ENCODE data around the gene SPINK14. TPM values are rescaled to one million over a fixed set of nuclear protein-coding genes. Genes with fewer than 3 reads are reported as not detected.

Gene SPINK14, protein sequence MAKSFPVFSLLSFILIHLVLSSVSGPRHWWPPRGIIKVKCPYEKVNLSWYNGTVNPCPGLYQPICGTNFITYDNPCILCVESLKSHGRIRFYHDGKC
- total RNA-seq, result not detected in 2 replicates

DNA sequence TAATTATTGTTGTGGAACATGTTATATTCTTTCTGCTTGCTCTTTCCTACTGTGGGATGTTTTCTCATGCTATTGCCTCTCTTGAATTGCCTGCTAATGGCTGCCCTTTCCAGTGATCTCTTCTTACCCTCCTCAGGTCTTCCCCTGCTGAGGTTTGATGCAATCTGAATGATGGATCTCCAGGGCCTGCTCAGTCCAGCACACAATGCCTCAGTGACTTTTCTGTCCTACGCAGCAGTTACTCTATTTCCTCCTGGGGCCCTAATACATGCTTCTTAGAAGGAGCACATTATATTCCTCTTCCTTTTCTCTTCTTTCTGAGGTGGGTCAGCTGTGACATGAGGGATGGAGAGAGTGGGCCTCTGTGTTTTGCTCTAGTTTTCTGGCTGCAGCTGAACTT is at the start of gene SPINK14:
SPINK14 (plus strand) TSS at position 301 of the 400 bp plus-strand sequence. CDS start 1,187 bp downstream, outside the sequence.
- Mint-ChIP-seq H3K4me1 (ENCODE audit: low read depth) (no peaks in the 10 kb centered on the region), H3K4me3 (no peak within 1 kb of the TSS), H3K36me3 (ENCODE audit: low read depth) (no peaks in the 10 kb centered on the region)

DNA sequence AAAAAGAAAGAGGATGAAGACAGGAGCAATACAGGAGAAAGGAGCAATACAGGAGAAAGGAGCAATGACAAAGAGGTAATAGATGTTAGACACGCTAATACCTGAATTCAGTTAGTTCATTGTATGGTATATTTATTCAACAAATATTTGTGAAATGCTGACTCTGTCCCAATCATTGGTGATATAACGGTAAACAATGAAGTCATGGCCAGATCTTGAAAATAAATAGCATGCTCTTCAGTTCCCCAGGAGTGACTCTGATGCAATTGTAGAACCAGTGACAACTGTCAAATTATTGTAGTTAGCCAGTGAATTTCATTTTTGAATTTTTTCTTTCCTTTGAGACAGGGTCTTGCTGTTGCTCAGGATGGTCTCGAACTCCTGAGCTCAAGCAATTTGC is 48.0 kb upstream of the SPINK14 start:
- H3K4me1 Mint-ChIP-seq (ENCODE audit: low read depth), result no peaks in the 10 kb centered on the region
- H3K4me3 Mint-ChIP-seq, result no peak overlapping the region
- no peaks in the 10 kb centered on the region for H3K9me3 Mint-ChIP-seq
- no peak overlapping the region for H3K27ac Mint-ChIP-seq
- no peaks in the 10 kb centered on the region for H3K27me3 Mint-ChIP-seq (ENCODE audit: insufficient read depth)
- no peaks in the 10 kb centered on the region for H3K36me3 Mint-ChIP-seq (ENCODE audit: low read depth)
- DNase-seq (ENCODE audit: low spot score), result no peak
- intact Hi-C loops (cut with micrococcal nuclease), result loop anchor here (2.0 to 5.0 kb wide), 2 partner anchors 172 to 263 kb away; no protein-coding TSS in a partner anchor

More for the DNA sequence above, at the start of gene SPINK14:
- no peak for DNase-seq (ENCODE audit: low spot score)
- no peaks in the 10 kb centered on the region for H3K9me3 Mint-ChIP-seq
- intact Hi-C loops (cut with micrococcal nuclease), result no loop called here
- H3K27me3 Mint-ChIP-seq (ENCODE audit: insufficient read depth), result peaks cover 10% of the 10 kb centered on the region
- no peak within 1 kb of the TSS for H3K27ac Mint-ChIP-seq

DNA sequence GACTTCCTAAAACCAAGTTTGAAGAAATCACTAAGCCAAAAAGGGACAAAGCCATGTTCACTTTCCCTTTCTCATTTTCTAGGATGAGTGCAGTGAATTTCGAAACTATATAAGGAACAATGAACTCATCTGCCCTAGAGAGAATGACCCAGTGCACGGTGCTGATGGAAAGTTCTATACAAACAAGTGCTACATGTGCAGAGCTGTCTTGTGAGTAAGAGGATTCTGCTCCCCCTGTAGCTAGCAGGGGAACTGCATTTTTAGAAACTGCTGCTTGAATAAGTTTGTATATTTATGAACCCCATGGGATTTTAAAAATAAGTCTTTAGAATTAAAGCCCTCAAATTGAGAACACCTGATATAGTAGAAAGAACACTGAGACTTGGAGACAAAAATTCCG is 42.7 kb upstream of the SPINK14 start:
- no peak overlapping the region for H3K27ac Mint-ChIP-seq
- H3K27me3 Mint-ChIP-seq (ENCODE audit: insufficient read depth), result no peaks in the 10 kb centered on the region
- intact Hi-C loops (cut with micrococcal nuclease), result no loop called here
- H3K4me3 Mint-ChIP-seq, result no peak overlapping the region
- no peaks in the 10 kb centered on the region for H3K36me3 Mint-ChIP-seq (ENCODE audit: low read depth)
- H3K4me1 Mint-ChIP-seq (ENCODE audit: low read depth), result no peaks in the 10 kb centered on the region
- DNase-seq (ENCODE audit: low spot score), result no peak
- H3K9me3 Mint-ChIP-seq, result no peaks in the 10 kb centered on the region

DNA sequence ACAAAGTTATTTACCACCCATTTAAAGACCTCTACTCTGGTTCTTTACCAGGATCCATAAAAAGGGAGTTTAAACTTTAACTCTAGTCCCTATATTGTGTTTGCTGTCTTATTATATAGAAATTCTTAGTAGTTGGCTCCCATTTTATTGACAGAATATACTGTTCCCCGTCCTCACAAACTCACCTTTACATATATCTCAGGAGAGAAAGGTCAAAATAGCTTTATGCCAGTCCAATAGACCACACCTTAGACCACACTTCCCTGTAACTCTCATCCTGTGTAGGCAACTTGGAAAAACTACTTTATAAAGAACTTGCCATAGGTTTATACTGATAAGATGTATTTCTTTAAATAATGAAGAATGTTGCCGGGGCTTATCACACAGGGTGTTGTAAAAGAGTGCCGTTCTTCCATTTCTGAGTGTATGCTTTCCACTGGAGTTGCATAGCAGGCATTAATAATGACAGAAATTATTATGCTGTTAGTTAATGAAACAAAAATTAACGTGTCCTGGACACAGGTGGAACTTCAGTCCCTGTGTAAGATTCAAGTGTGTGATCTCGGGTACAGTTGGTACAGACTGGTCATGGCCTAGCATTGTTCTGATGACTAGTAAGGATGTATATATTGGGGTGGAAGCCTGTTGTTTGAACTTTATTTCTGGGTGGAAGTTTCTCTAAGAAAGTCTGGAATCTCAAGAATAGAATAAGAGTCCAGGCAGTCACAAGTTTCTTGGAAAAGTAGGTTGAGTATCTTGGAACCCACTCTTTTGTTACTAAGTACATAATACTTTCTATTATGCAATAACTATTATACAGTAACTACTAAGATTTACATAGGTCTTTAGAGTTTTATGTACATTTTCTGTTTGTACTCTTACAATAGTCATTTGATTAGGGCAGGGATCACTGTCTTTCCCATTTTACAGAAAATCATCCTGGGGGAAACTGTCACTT is 33.0 kb upstream of the SPINK14 start:
- Mint-ChIP-seq H3K27ac (no peak overlapping the region), H3K4me3 (no peak overlapping the region), H3K27me3 (ENCODE audit: insufficient read depth) (no peaks in the 10 kb centered on the region), H3K9me3 (no peaks in the 10 kb centered on the region), H3K36me3 (ENCODE audit: low read depth) (no peaks in the 10 kb centered on the region), H3K4me1 (ENCODE audit: low read depth) (no peaks in the 10 kb centered on the region)
- no peak for DNase-seq (ENCODE audit: low spot score)
- intact Hi-C loops (cut with micrococcal nuclease), result no loop called here

DNA sequence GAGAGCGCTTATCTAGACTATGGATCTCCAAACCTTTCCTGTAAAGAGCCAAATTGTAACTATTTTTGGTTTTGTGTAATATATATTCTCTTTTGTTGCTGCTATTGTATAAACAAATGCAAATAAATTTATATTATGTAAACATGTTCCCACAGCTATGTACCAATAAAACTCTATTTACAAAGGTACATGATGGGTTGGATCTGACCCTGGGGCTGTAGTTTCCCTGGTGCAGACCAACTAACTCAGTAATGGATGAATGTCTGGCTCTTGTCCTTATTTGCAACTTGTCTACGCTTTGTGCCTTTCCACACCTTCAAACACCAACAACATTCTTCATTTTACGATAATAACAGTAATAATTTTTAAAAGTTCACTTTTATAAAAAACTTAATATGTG is 27.5 kb upstream of the SPINK14 start:
- DNase-seq (ENCODE audit: low spot score), result no peak
- no peak overlapping the region for H3K4me3 Mint-ChIP-seq
- H3K27ac Mint-ChIP-seq, result no peak overlapping the region
- intact Hi-C loops (cut with micrococcal nuclease), result no loop called here
- no peaks in the 10 kb centered on the region for H3K36me3 Mint-ChIP-seq (ENCODE audit: low read depth)
- no peaks in the 10 kb centered on the region for H3K9me3 Mint-ChIP-seq
- no peaks in the 10 kb centered on the region for H3K4me1 Mint-ChIP-seq (ENCODE audit: low read depth)
- no peaks in the 10 kb centered on the region for H3K27me3 Mint-ChIP-seq (ENCODE audit: insufficient read depth)

DNA sequence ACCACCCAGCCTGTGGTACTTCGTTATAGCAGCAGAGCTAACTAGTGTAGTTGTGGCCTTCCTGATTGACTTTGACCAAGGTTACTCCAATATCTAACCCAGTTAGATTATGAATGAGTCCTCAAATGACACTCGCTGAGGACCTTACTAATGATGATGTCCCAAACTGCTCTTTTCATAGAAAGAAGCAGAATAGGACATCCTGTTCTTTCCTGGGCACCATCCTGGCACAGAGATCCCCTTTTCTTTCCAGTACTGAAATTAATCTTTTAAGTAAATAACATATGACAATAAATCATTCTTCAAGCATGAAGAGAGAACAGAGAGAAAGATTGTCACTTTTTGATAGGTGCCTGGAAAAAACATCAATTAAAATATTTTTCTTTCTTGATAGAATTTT is 26.7 kb upstream of the SPINK14 start:
- intact Hi-C loops (cut with micrococcal nuclease), result no loop called here
- H3K4me3 Mint-ChIP-seq, result no peak overlapping the region
- no peaks in the 10 kb centered on the region for H3K4me1 Mint-ChIP-seq (ENCODE audit: low read depth)
- no peaks in the 10 kb centered on the region for H3K27me3 Mint-ChIP-seq (ENCODE audit: insufficient read depth)
- H3K27ac Mint-ChIP-seq, result no peak overlapping the region
- H3K36me3 Mint-ChIP-seq (ENCODE audit: low read depth), result no peaks in the 10 kb centered on the region
- no peaks in the 10 kb centered on the region for H3K9me3 Mint-ChIP-seq
- no peak for DNase-seq (ENCODE audit: low spot score)

DNA sequence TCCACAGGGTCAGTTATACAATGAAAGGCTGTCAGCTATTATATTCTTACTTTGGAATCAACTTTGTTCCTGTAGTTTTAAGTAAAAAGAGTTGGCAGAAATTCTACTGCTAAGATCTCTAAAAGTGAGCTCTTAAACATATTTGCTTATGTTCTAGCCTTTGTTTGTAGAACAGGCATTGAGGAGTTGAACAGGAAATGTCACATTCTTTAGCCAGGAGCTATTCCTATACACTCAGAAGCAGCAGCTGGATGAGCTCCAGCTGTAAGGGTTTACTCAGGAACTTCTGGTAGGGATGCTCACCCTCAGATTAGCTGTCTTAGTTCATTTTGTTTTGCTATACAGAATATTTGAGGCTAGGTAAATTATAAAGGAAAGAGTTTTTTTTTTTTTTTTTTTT is 22.4 kb upstream of the SPINK14 start:
- DNase-seq (ENCODE audit: low spot score), result no peak
- no peaks in the 10 kb centered on the region for H3K9me3 Mint-ChIP-seq
- no peaks in the 10 kb centered on the region for H3K27me3 Mint-ChIP-seq (ENCODE audit: insufficient read depth)
- no peaks in the 10 kb centered on the region for H3K4me1 Mint-ChIP-seq (ENCODE audit: low read depth)
- intact Hi-C loops (cut with micrococcal nuclease), result no loop called here
- H3K4me3 Mint-ChIP-seq, result no peak overlapping the region
- H3K36me3 Mint-ChIP-seq (ENCODE audit: low read depth), result no peaks in the 10 kb centered on the region
- no peak overlapping the region for H3K27ac Mint-ChIP-seq

DNA sequence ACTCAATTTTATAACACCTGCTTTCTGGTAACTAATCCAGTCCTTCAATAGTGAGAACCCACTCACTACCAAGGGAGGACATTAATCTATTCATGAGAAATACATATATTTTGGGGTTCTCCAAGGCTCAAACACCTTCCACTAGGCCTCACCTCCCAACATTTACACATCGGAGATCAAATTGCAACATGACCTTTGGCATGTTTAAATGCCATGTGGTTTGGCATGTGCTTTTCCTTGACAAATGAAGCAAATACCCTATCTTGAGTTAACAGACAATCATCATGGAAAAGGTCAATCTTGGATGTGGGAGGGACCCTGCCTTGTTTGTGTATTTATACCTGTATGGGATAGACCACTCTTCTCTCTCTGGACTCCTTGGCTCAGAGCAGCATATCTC is 21.9 kb upstream of the SPINK14 start:
- DNase-seq (ENCODE audit: low spot score), result no peak
- H3K27ac Mint-ChIP-seq, result no peak overlapping the region
- H3K36me3 Mint-ChIP-seq (ENCODE audit: low read depth), result no peaks in the 10 kb centered on the region
- no peaks in the 10 kb centered on the region for H3K9me3 Mint-ChIP-seq
- no peaks in the 10 kb centered on the region for H3K27me3 Mint-ChIP-seq (ENCODE audit: insufficient read depth)
- intact Hi-C loops (cut with micrococcal nuclease), result no loop called here
- H3K4me1 Mint-ChIP-seq (ENCODE audit: low read depth), result no peaks in the 10 kb centered on the region
- H3K4me3 Mint-ChIP-seq, result no peak overlapping the region

DNA sequence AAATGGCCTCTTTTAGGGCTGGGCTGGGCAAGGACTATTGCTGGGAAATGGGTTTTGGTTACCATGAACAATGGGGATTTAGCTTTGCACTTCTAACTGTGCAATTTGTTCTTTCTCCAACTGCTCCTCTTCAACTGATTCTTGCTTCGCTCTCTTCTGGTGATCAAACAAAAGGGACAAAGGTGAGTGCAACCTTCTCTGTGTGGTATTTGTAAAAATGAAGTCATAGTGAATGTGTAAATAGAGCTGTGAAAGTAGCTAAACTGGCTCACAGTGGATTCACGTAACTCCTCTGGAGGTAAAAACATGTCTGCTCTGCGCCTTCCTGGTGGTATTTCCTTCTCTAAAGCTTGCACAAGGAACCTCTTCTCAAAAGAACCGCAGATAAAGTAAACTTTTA is 20.9 kb upstream of the SPINK14 start:
- no peaks in the 10 kb centered on the region for H3K27me3 Mint-ChIP-seq (ENCODE audit: insufficient read depth)
- intact Hi-C loops (cut with micrococcal nuclease), result no loop called here
- H3K4me1 Mint-ChIP-seq (ENCODE audit: low read depth), result no peaks in the 10 kb centered on the region
- no peak overlapping the region for H3K27ac Mint-ChIP-seq
- no peak overlapping the region for H3K4me3 Mint-ChIP-seq
- H3K9me3 Mint-ChIP-seq, result no peaks in the 10 kb centered on the region
- no peak for DNase-seq (ENCODE audit: low spot score)
- H3K36me3 Mint-ChIP-seq (ENCODE audit: low read depth), result no peaks in the 10 kb centered on the region

DNA sequence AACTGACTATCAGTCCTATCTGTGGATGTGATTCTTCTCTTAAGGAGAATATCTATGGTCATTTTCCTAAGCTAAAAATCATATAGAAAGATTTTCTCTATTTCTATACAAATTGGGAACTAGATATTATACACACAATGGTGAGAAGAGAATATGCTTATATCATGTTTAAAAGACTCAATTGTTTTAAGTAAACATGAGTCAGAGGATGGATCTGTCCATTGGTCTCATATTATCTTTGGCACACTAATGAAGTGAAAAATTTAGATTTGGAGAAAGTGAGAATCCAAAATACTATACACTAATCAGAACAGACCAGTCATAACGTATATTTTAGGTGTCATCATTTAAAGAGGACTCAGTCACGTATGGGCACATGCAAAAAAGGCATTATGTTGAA is 16.5 kb upstream of the SPINK14 start:
- Mint-ChIP-seq H3K36me3 (ENCODE audit: low read depth) (no peaks in the 10 kb centered on the region), H3K27ac (no peak overlapping the region), H3K4me3 (no peak overlapping the region), H3K9me3 (no peaks in the 10 kb centered on the region), H3K27me3 (ENCODE audit: insufficient read depth) (no peaks in the 10 kb centered on the region), H3K4me1 (ENCODE audit: low read depth) (no peaks in the 10 kb centered on the region)
- intact Hi-C loops (cut with micrococcal nuclease), result no loop called here
- no peak for DNase-seq (ENCODE audit: low spot score)

DNA sequence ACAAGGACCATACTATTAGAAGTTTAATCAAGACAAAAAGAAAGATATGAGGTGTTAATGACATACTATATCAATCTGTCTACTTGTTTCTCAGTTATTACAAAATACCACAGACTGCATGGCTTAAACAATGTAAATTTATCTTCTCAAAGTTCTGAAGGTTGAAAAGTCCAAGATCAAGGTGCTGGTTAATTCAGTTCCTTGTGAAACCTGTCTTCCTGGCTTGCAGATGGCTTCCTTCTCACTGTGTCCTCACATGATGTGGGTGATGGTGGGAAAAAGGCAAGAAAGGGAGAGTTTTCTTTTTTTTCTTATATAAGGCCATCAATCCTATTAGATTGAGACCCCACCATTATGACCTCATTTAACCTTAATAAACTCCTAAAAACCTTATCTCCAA is 15.6 kb upstream of the SPINK14 start:
- no peak for DNase-seq (ENCODE audit: low spot score)
- Mint-ChIP-seq H3K27ac (no peak overlapping the region), H3K27me3 (ENCODE audit: insufficient read depth) (no peaks in the 10 kb centered on the region), H3K36me3 (ENCODE audit: low read depth) (no peaks in the 10 kb centered on the region), H3K9me3 (no peaks in the 10 kb centered on the region), H3K4me3 (no peak overlapping the region), H3K4me1 (ENCODE audit: low read depth) (no peaks in the 10 kb centered on the region)
- intact Hi-C loops (cut with micrococcal nuclease), result no loop called here

DNA sequence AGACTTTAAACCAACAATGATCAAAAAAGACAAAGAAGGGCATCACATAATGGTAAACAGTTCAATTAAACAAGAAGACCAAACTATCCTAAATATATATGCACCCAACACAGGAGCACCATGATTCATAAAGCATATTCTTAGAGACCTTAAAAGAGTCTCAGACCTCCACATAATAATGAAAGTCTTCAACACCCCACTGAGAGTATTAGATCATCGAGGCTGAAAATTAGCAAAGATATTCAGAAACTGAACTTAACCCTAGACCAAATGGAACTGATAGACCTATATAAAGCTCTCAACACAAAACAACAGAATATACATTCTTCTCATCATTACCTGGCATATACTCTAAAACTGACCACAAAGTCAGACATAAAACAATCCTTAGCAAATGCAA is 11.7 kb upstream of the SPINK14 start:
- Mint-ChIP-seq H3K27ac (no peak overlapping the region), H3K4me3 (no peak overlapping the region), H3K4me1 (ENCODE audit: low read depth) (no peaks in the 10 kb centered on the region), H3K36me3 (ENCODE audit: low read depth) (no peaks in the 10 kb centered on the region), H3K9me3 (no peaks in the 10 kb centered on the region), H3K27me3 (ENCODE audit: insufficient read depth) (no peaks in the 10 kb centered on the region)
- intact Hi-C loops (cut with micrococcal nuclease), result no loop called here
- no peak for DNase-seq (ENCODE audit: low spot score)

DNA sequence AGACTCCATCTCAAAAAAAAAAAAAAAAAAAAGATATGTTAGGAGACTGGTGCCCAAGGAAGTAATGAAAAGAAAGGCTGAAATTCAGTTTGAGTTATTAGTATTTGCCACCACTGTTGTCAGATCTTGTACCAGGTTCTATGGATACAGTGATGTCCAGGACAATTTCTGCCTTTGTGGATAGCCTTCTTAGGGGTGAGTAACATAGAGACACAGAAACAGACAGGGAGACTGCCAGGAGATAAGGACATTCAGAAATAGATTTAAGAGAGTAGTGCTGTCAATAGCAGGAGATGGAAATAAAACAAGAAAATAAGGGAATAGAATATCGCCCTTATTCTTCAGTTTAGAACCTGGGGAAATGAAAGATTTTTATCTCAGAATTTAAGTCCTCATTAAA is 6.3 kb upstream of the SPINK14 start:
- no peak for DNase-seq (ENCODE audit: low spot score)
- H3K9me3 Mint-ChIP-seq, result no peaks in the 10 kb centered on the region
- H3K27me3 Mint-ChIP-seq (ENCODE audit: insufficient read depth), result peaks cover 1% of the 10 kb centered on the region
- no peaks in the 10 kb centered on the region for H3K36me3 Mint-ChIP-seq (ENCODE audit: low read depth)
- intact Hi-C loops (cut with micrococcal nuclease), result no loop called here
- no peak overlapping the region for H3K27ac Mint-ChIP-seq
- no peaks in the 10 kb centered on the region for H3K4me1 Mint-ChIP-seq (ENCODE audit: low read depth)
- no peak overlapping the region for H3K4me3 Mint-ChIP-seq

Data from activated T-helper 1 cell treated with anti-CD3 and anti-CD28 coated beads, Interleukin-12 subunit alpha, Interleukin-12 subunit beta, Interleukin-2, Interleukin-4 antibody, amounts not matched to agents 30 ng/mL and 10 ng/mL and 1 ng/mL, durations not matched to agents 14 hours and 24 hours and 36 hours (primary cell).